Measurements from ENCODE around the gene COL19A1. TPM values are rescaled to one million over a fixed set of nuclear protein-coding genes. Genes with fewer than 3 reads are reported as not detected.

Gene COL19A1
- total and polyA plus RNA-seq, 9 of the 15 experiments (the other 6 are each of a cell fraction or from before 2014, with no cell fraction given) = not detected

DNA sequence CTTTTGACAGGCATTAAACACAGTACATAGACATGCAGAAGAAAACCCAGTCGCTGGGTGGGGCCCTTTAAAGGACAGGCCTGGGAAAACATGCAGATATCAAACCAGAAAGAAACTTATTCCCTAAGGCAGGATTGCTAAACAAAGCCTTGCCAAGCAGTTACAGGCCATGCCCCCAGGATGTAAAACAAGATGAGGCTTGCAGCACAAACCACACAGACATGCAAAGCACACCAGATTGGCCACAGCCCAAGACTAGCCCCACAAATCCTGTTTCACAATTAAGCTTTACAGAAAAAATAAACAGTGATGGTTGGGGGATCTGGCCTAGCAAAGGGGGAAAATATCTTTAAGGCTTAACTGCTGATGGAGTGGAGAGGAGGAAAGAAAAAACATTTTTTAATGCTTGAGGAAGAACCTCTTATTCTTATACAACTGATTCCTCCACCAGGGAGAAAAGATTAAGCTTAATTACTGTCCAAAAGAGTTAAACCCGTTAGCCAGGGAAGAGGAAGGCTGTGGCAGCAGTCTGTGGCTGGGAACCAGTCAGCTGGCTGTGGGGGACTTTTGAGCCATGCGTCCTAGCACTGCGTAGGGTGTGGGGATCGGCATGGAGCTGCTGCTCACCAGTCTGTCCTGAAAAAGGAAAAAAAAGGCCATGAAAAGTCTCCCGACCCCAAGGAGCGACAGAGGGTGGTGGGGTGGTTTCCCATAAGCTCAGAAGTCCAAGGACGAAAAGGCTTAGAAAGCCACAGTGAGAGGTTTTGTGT lies 28.4 kb downstream of the COL19A1 start:
- no peaks in the 10 kb centered on the region for H3K36me3 ChIP-seq (ENCODE audit: control insufficient read depth, insufficient read depth, low read length)
- no peak overlapping the region for H3K4me3 ChIP-seq
- no peak overlapping the region for H2AFZ ChIP-seq (ENCODE audit: low read depth, low read length)
- no peak for FAIRE-seq
- peak; percentile 33; the same call in 1 of the 3 replicates for ATAC-seq
- POLR2A ChIA-PET = interaction anchor here (0.9 kb wide), 1 partner anchor 22 kb away, joined by 3 read pairs; no protein-coding TSS in a partner anchor
- no peaks in the 10 kb centered on the region for H3K27me3 ChIP-seq (ENCODE audit: control insufficient read depth in 2 of 2, insufficient read depth in 2 of 2, low read length in 2 of 2)
- WGBS (ENCODE audit: insufficient coverage, low coverage, missing lambda C conversion rate) = 5% methylated on average over 8 of the region's 8 CpGs
- no peak for DNase-seq (ENCODE audit: extremely low read depth in 1 of 4, low spot score in 3 of 4)
- no peaks in the 10 kb centered on the region for H3K79me2 ChIP-seq (ENCODE audit: control insufficient read depth, insufficient read depth, low read length)
- no peak for TF ChIP-seq MCM7 (IDR thresholded peaks at IDR 0.05)
- TF ChIP-seq EZH2 (IDR thresholded peaks at IDR 0.05; ENCODE audit: borderline replicate concordance, low read depth, low read length) = no peak
- no peak for TF ChIP-seq JUN (IDR thresholded peaks at IDR 0.05; ENCODE audit: borderline replicate concordance, low read depth, low read length)
- TF ChIP-seq JUN (CRISPR knock-in tag; IDR thresholded peaks at IDR 0.05; ENCODE audit: borderline replicate concordance) = no peak
- no peak for TF ChIP-seq ETS2 (tag; IDR thresholded peaks at IDR 0.05; ENCODE audit: borderline replicate concordance, poor library complexity, severe bottlenecking)
- no peak for TF ChIP-seq NCOA1 (IDR thresholded peaks at IDR 0.05; ENCODE audit: low read depth)
- TF ChIP-seq TARDBP (IDR thresholded peaks at IDR 0.05) = no peak
- no peak for TF ChIP-seq ZFP36 (IDR thresholded peaks at IDR 0.05; ENCODE audit: low read depth, low read length, partially characterized antibody)
- TF ChIP-seq ZNF165 (CRISPR knock-in tag; IDR thresholded peaks at IDR 0.05; ENCODE audit: borderline replicate concordance) = no peak
- TF ChIP-seq CBX8 (IDR thresholded peaks at IDR 0.05; ENCODE audit: borderline replicate concordance, extremely low read depth, low read depth, low read length, poor library complexity, severe bottlenecking) = no peak
- H3K9me3 ChIP-seq (replicated peaks; ENCODE audit: control insufficient read depth, insufficient read depth, low read depth, low read length) = no peaks in the 10 kb centered on the region
- no peaks in the 10 kb centered on the region for H3K4me1 ChIP-seq (replicated peaks in 1 of 2; ENCODE audit: control insufficient read depth in 2 of 2, insufficient read depth in 2 of 2, low read length in 2 of 2)
- in situ Hi-C loops (cut with MboI) (no loop called here), intact Hi-C loops (cut with micrococcal nuclease) (no loop called here)
- no peaks in the 10 kb centered on the region for H3K9me1 ChIP-seq (ENCODE audit: control insufficient read depth, insufficient read depth, low read length)
- no peaks in the 10 kb centered on the region for H4K20me1 ChIP-seq (replicated peaks; ENCODE audit: control insufficient read depth, insufficient read depth, low read length)
- no peak overlapping the region for H3K9ac ChIP-seq (ENCODE audit: insufficient read depth in 1 of 2, low read depth in 2 of 2, low read length in 2 of 2)
- CTCF ChIA-PET (ENCODE audit: low intra/inter-chr PET ratio) = no interaction called here
- H3K27ac ChIP-seq (ENCODE audit: extremely low read depth, low read depth, low read length) = no peak overlapping the region
- no peak overlapping the region for H3K4me2 ChIP-seq (ENCODE audit: insufficient read depth, low read length)
- no TSS peak for BruUV-seq (replicated peaks)
